DMS153 treated with DMSO at 0.1 percent for 48 hours (cell line): ENCODE measurements around the gene VPS54.

Source experiments
- DNase-seq: peaks from one replicate; lab custom pipeline; 2025; ENCODE audit not compliant: unreplicated experiment; lab: John Stamatoyannopoulos, UW

The VPS54 gene

GRCh38 chr2:63875131-63875527 is 144.1 kb downstream of the VPS54 start:
- DNase-seq = no peak

DNA sequence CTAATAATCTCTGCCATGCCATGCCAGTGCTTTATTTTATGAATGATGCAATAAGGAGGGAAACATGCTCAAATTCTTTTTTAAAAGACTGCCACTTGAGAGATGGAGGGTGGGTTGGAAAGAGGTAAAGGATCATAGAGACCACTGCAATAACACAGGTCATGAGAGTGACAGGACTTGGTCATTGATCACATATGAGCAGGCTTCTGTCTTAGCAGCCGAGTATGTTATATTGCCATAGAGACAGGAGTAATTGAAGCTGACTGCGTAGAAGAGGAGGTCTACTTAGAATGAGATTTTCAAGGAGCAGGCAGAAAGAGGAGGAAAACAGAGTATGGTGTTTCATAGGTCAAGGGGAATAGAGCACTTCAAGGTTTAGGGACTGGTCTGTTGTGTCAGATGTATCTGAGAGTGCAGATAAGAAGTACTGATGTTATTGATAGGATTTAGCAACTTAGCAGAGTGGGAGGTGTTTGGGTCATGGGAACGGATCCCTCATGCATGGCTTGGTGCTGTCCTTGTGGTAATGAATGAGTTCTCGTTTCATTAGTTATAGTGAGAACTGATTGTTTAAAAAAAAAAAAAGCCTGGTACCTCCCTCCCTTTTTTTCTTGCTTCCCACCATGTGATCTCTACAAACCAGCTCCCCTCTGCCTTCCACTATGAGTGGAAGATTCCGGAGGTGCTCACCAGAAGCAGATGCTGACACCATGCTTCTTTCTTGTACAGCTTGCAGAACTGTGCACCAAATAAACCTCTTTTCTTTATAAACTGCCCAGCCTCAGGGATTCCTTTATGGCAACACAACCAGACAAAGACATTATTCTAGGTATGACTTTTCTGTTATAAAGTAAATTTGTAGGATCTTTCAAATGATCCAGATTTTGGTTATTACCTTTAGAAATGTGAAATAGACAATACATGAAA is 144.8 kb downstream of the VPS54 start:
- DNase-seq = no peak

DNA sequence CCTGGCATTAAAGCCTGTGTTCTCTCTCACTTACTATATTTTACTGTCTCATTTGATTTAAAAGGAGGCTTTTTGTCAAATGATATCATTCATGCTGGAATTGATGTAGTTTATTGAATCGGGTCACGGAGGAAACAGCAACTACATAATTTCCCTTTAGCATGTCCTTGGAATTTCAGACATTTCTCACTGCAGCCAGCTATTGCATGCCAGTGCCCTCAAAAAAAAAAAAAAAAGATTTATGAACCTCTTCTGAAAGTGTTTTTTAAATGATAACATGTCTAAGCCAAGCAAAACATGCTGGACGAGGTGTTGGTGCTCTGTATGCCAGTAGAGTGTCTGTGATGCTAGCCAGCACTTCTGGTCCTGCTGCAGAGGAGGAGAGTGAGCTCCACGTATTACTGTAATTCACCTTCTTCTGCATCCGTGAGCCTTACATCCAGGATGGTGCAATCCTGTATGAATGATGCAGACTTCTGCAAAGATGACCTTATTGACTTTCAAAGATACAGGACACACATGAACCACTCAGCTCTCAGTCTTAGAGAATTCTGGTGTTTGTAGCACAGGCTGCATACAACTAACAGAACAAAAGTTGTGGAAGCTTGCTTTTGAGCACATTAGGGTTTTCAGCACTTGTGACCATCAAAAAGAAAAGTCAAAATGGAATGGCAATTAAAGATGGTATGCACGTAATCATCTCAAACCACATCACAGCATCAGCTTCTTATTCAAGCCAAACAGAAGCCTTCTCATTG is 146.5 kb downstream of the VPS54 start:
- DNase-seq = no peak

- DNase-seq = no peak
These were observed 147.4 kb downstream of the VPS54 start for GRCh38 chr2:63871864-63872263.

DNA sequence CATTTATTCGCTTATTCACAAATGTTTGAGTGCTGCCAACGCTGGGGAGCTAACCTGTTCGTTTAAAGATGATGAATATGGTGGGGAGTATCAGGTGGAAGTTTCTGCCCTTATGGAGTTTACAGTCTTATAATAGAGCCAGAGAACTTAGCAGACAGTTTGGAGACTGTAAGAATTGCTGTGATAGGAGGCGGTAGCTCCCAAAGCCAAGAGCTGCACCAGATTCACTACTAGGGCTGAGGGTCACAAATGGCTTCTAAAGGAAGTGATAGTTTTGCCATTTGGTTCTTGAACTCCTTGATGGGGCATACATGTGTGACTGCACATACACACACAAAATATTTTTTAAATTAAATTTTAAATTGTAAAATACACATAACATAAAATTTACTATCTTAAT is 148.5 kb downstream of the VPS54 start:
- DNase-seq = no peak

DNA sequence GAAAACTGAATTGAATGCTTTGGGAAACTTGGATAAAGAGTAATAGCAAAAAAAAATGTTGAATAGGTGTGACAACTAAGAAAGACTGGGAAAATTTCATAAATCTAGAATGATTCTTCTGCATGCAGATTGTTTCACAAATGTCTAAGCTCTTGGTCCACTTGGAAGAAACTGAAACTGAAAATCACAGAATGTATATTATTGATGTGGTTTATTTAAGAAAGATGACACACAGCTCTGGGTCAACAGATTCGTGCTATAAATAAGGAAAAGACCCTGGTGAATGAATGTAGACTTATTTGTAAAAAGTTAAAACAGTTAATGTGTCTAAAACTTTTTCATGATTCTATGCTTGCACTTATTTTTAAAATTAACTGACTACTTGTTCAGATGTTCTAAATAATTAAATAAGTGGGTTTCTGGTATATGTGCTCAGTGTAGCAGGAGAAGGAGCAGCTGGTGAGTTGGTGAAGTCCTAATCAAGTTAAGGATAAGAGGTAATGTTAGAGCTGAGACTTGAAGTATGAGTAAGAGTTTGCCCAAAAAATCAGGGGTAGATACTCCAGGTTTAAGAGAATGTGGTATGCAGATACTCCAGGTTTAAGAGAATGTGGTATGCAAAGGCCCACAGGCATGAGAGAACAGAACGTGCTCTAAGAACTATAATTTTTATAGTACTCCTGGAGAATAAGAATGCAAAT is 153.1 kb downstream of the VPS54 start:
- no peak for DNase-seq

- no peak for DNase-seq
These were observed 153.9 kb downstream of the VPS54 start for GRCh38 chr2:63865159-63865799.

DNA sequence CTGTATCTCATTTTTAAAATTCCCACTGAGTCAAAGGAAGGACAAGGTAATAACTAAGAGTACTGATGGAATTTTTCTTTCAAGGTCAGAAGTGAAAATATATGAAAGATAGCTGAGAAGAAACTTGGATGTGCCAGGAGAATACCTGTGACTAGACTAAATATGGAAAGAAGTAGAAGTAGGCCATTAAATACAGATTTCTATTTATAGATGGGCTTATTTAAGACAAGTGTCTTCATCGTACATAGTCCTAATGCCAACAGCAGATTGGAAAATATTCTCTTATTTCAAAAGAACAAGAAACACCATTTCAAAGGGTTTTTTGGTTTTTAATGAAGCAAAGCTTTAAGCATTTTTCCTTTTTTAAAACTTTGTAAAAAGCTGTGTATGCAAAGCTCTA is 155.5 kb downstream of the VPS54 start:
- DNase-seq = no peak

GRCh38 chr2:63862806-63863205 is 156.4 kb downstream of the VPS54 start:
- DNase-seq = no peak

DNA sequence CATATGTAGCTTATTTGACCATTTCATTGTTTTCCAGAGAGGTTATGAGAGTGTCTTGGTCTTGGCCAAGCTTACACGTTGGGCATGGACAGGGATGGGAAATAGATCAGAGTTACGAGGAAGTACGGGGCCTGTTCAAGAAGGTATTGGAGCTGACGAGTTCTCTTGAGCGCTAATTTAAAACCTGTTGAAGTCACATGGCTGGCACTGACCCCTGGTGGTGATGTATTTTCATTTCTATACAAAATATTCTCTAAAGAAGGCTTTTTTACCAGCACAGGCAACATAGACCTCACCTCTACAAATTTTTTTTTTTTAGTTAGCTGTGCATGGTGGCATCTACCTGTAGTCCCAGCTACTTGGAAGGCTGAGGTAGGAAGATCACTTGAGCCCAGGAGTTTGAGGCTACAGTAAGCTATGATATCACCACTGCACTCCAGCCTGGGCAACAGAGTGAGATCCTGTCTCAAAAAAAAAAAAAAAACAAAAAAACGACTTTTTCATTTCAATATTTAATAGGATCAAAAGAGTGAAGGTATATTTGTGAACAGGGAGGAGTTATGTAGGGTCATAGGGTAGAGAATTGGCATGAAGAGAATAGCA is 157.9 kb downstream of the VPS54 start:
- DNase-seq = no peak

GRCh38 chr2:63858291-63858690 is 160.9 kb downstream of the VPS54 start:
- DNase-seq = no peak

- DNase-seq = no peak
These were observed 163.0 kb downstream of the VPS54 start for GRCh38 chr2:63856303-63856603.

DNA sequence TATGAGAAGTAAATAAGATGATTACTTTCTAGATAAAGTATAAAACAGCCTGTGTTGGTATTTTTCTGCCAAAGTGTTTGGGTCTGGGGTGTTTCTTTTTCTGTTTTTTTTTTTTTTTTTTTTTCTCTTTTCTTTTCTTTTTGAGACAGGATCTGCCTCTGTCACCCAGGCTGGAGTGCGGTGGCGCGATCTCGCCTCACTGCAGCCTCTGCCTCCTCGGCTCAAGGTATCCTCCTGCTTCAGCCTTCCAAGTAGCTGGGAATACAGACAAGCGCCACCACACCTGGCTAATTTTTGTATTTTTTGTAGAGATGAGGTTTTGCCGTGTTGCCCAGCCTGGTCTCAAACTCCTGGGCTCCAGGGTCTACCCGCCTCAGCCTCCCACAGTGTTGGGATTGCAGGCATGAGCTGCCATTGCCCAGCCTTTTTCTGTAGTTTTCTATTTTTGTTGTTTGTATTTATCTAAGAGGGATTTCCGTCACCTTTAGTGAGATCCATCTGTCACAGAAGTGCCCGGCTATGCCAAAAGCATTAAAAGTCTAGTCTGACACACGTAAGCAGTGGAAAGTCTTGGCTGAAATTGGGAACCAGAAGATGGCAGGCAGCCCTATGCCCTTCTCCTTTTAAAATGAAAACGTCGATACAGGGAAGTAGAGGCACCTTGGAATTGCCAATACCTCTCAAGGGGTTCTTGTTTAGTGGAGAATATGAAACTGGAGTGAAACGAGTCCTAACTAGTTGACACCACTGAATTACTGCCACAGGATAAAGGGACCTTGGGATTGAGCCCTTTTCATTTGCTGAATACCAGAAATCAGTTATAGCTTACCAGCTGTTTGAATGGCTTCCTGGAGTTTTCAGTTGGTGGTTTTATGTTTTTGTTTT is 163.6 kb downstream of the VPS54 start:
- no peak for DNase-seq

- DNase-seq = no peak
These were observed 165.5 kb downstream of the VPS54 start for GRCh38 chr2:63853527-63854310.

- DNase-seq = no peak
These were observed 167.4 kb downstream of the VPS54 start for GRCh38 chr2:63851691-63852311.

DNA sequence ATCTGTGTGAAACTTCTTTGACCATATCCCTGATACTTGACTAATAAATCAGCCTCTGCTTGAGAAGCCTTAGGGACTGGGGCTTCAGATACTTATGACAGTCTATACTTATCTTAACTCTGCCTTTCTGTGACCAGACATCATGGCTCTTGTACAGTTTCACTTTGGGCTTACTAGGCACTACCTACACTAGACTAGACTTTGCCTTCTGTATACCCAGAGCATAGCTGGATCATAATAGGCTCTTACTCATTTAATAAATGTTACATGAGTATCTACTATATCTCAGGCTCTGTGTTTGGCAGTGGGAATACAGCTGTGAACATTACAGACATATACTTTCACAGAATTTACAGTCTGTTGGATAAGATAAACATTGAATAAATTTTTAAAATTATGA is 168.6 kb downstream of the VPS54 start:
- no peak for DNase-seq

GRCh38 chr2:63850204-63850571 is 169.0 kb downstream of the VPS54 start:
- DNase-seq = no peak

GRCh38 chr2:63849381-63850203 is 169.6 kb downstream of the VPS54 start:
- DNase-seq = no peak
